MCF 10A (cell line): ENCODE data around the gene XPO1. TPM values are rescaled to one million over a fixed set of nuclear protein-coding genes. Genes with fewer than 3 reads are reported as not detected.

Experiments used
- BruUV-seq: library from RNA; stranded (reverse); fragments of 400-500 nt; replicated peaks from 2 replicates; lab custom pipeline; 2021; lab: Mats Ljungman, UMichigan
- CTCF ChIA-PET: fragments of 300-600 bp; sonication (Branson Sonifier 250); formaldehyde crosslinking; extraction: SDS; loops from one replicate; lab custom pipeline; 2021; ENCODE audit warnings: antibody characterized with exemption, inconsistent platforms; lab: Yijun Ruan, JAX
- POLR2A ChIA-PET: fragments of 300-600, 350-650 bp; sonication (Branson Sonifier 250); formaldehyde crosslinking; extraction: SDS; loops from one replicate; lab custom pipeline; 2020; ENCODE audit warnings: antibody characterized with exemption, inconsistent platforms; lab: Yijun Ruan, JAX
- DNase-seq: peaks from one replicate; pipeline ENCODE4 v3.0.0-alpha.2; 2018; ENCODE audit not compliant: unreplicated experiment
- H3K27ac Mint-ChIP-seq: one replicate; pipeline ENCODE4 v1.8.0; 2022; ENCODE audit warnings: mild to moderate bottlenecking, low read depth, mixed read lengths; ENCODE audit not compliant: unreplicated experiment
- H3K27me3 Mint-ChIP-seq: one replicate; pipeline ENCODE4 v1.8.0; 2022; ENCODE audit warnings: mixed read lengths; ENCODE audit not compliant: insufficient read depth, unreplicated experiment
- H3K36me3 Mint-ChIP-seq: one replicate; pipeline ENCODE4 v1.8.0; 2022; ENCODE audit warnings: mild to moderate bottlenecking, moderate library complexity, mixed read lengths; ENCODE audit not compliant: insufficient read depth, unreplicated experiment
- H3K4me1 Mint-ChIP-seq: one replicate; pipeline ENCODE4 v1.8.0; 2022; ENCODE audit warnings: mixed read lengths; ENCODE audit not compliant: insufficient read depth, unreplicated experiment
- H3K4me3 Mint-ChIP-seq: one replicate; pipeline ENCODE4 v1.8.0; 2022; ENCODE audit warnings: mild to moderate bottlenecking, moderate library complexity, mixed read lengths; ENCODE audit not compliant: unreplicated experiment
- H3K9me3 Mint-ChIP-seq: one replicate; pipeline ENCODE4 v1.8.0; 2022; ENCODE audit warnings: mixed read lengths; ENCODE audit not compliant: unreplicated experiment
- intact Hi-C: fragments of 100-400 bp; cut with micrococcal nuclease; formaldehyde crosslinking; loops from 2 replicates; pipeline ENCODE4 v1.14.1; 2022
- total RNA-seq: library from RNA; stranded (reverse); gene quantifications from 2 replicates; pipeline ENCODE4 v1.2.3, GENCODE V29; 2022
- TF ChIP-seq, protein P1 (sequence below): fragments of 200-600 bp; IDR thresholded peaks from one replicate; pipeline ENCODE4 v1.8.0; 2022; ENCODE audit warnings: antibody characterized with exemption, mild to moderate bottlenecking; ENCODE audit not compliant: unreplicated experiment

XPO1 gene
- total RNA-seq, 1 experiment from 2014 or later, result 148 TPM

- no peaks in the 10 kb centered on the region for H3K27me3 Mint-ChIP-seq
- intact Hi-C loops, result no loop called here
- ChIA-PET POLR2A (interaction anchor here (0.6 to 1.7 kb wide), 2 partner anchors 10 to 90 kb away, joined by 3 to 4 read pairs; no protein-coding TSS in a partner anchor), CTCF (interaction anchor here (0.6 to 0.9 kb wide), 2 partner anchors 13 to 31 kb away, joined by 4 to 6 read pairs; no protein-coding TSS in a partner anchor)
- H3K36me3 Mint-ChIP-seq, result peaks cover 18% of the 10 kb centered on the region
- BruUV-seq, result no TSS peak
- H3K27ac Mint-ChIP-seq, result no peak overlapping the region
- peaks cover 41% of the 10 kb centered on the region for H3K4me1 Mint-ChIP-seq
- no peaks in the 10 kb centered on the region for H3K9me3 Mint-ChIP-seq
- no peak for DNase-seq
- TF ChIP-seq, protein P1, sequence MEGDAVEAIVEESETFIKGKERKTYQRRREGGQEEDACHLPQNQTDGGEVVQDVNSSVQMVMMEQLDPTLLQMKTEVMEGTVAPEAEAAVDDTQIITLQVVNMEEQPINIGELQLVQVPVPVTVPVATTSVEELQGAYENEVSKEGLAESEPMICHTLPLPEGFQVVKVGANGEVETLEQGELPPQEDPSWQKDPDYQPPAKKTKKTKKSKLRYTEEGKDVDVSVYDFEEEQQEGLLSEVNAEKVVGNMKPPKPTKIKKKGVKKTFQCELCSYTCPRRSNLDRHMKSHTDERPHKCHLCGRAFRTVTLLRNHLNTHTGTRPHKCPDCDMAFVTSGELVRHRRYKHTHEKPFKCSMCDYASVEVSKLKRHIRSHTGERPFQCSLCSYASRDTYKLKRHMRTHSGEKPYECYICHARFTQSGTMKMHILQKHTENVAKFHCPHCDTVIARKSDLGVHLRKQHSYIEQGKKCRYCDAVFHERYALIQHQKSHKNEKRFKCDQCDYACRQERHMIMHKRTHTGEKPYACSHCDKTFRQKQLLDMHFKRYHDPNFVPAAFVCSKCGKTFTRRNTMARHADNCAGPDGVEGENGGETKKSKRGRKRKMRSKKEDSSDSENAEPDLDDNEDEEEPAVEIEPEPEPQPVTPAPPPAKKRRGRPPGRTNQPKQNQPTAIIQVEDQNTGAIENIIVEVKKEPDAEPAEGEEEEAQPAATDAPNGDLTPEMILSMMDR, result no peak
- H3K4me3 Mint-ChIP-seq, result no peak overlapping the region
These were observed 106.8 kb downstream of the XPO1 start for GRCh38 chr2:61431345-61431744.

Other genes starting within 250 kb of the XPO1 start
- 101 and 105 TPM in 2 replicates for gene USP34, start 67.3 kb downstream of the XPO1 start, total RNA-seq